OCI-LY7 (cell line): ENCODE data around the gene APH1B. TPM values are rescaled to one million over a fixed set of nuclear protein-coding genes. Genes with fewer than 3 reads are reported as not detected.

Source experiments
- BruUV-seq: library from RNA; stranded (reverse); fragments of 400-500 nt; replicated peaks from 2 replicates; lab custom pipeline; 2021; lab: Mats Ljungman, UMichigan
- CTCF ChIA-PET: fragments of 300-600 bp; sonication (Branson Sonifier 250); formaldehyde crosslinking; loops from one replicate; lab custom pipeline; 2022; ENCODE audit warnings: antibody characterized with exemption; ENCODE audit not compliant: unreplicated experiment; lab: Charles Lee
- POLR2A ChIA-PET: fragments of 300-600 bp; sonication (Branson Sonifier 250); formaldehyde crosslinking; loops from one replicate; lab custom pipeline; 2022; ENCODE audit warnings: antibody characterized with exemption; lab: Charles Lee
- DNase-seq: peaks from one replicate; pipeline ENCODE4 v3.0.0-alpha.2; 2015; ENCODE audit warnings: low spot score
- H2AFZ ChIP-seq: fragments of 200-600 bp; sonication (generic), shearing (Covaris generic); 2 replicates; pipeline ENCODE4 v1.6.1; 2014; ENCODE audit warnings: mild to moderate bottlenecking, antibody characterized with exemption, low read length, moderate library complexity
- H3K27ac ChIP-seq: fragments of 200-600 bp; sonication (generic); 2 replicates; pipeline ENCODE4 v1.5.1; 2014; ENCODE audit warnings: mixed run types, low read depth, mild to moderate bottlenecking, moderate library complexity, low read length, inconsistent platforms; ENCODE audit not compliant: poor library complexity, severe bottlenecking
- H3K36me3 ChIP-seq: fragments of 200-600 bp; sonication (generic); 2 replicates; pipeline ENCODE4 v1.6.1; 2014; ENCODE audit warnings: mild to moderate bottlenecking, antibody characterized with exemption, low read length, moderate library complexity, mixed read lengths; ENCODE audit not compliant: insufficient read depth
- H3K4me1 ChIP-seq: fragments of 200-600 bp; sonication (generic); 2 replicates; pipeline ENCODE4 v1.5.1; 2014; ENCODE audit warnings: mild to moderate bottlenecking, low read length; ENCODE audit not compliant: insufficient read depth, poor library complexity, severe bottlenecking
- H3K4me2 ChIP-seq: fragments of 200-600 bp; sonication (generic); 2 replicates; pipeline ENCODE4 v1.6.1; 2014; ENCODE audit warnings: mild to moderate bottlenecking, low read length
- H3K4me3 ChIP-seq: fragments of 200-600 bp; sonication (generic); 2 replicates; pipeline ENCODE4 v1.5.1; 2014; ENCODE audit warnings: mild to moderate bottlenecking, low read depth, low read length; ENCODE audit not compliant: poor library complexity, severe bottlenecking
- H3K79me2 ChIP-seq: fragments of 200-600 bp; sonication (generic); 2 replicates; pipeline ENCODE4 v1.6.1; 2016; ENCODE audit warnings: low read depth, mild to moderate bottlenecking, low read length, moderate library complexity, mixed read lengths; ENCODE audit not compliant: insufficient read depth
- H3K9me2 ChIP-seq: fragments of 200-600 bp; sonication (generic); 2 replicates; pipeline ENCODE4 v1.6.1; 2016; ENCODE audit warnings: mild to moderate bottlenecking, low read length, mixed read lengths; ENCODE audit not compliant: insufficient read depth
- H3K9me3 ChIP-seq: fragments of 200-600 bp; sonication (generic); 2 replicates; pipeline ENCODE4 v1.6.1; 2014; ENCODE audit warnings: mild to moderate bottlenecking, mixed run types, low read length, mixed read lengths
- H4K20me1 ChIP-seq: fragments of 200-600 bp; sonication (generic); 2 replicates; pipeline ENCODE4 v1.6.1; 2014; ENCODE audit warnings: mild to moderate bottlenecking, antibody characterized with exemption, low read length, moderate library complexity, mixed read lengths; ENCODE audit not compliant: insufficient read depth
- EZH2phosphoT487 ChIP-seq: fragments of 200-600 bp; sonication (generic); IDR thresholded peaks from 2 replicates; pipeline ENCODE4 v1.6.1; 2018; ENCODE audit warnings: low read depth, borderline replicate concordance, mild to moderate bottlenecking, mixed run types, antibody characterized with exemption, low read length, moderate library complexity, mixed read lengths
- intact Hi-C: fragments of 100-400 bp; cut with micrococcal nuclease; formaldehyde crosslinking; loops from one replicate; pipeline ENCODE4 v1.10.0; 2022; ENCODE audit not compliant: unreplicated experiment
- total RNA-seq, 2 experiments: library from RNA; depleted of rRNA in 1 of 2; stranded (reverse); fragments of >200 nt in 1 of 2; shearing (Covaris generic) in 1 of 2; gene quantifications; 2 replicates each; pipeline ENCODE4 v1.2.3, GENCODE V29; 2014 to 2022
- TF ChIP-seq, protein P1 (sequence below): fragments of 200-600 bp; sonication (generic); conservative IDR thresholded peaks from 2 replicates; pipeline ENCODE4 v1.5.1; 2014; ENCODE audit warnings: mild to moderate bottlenecking, antibody characterized with exemption, low read length, moderate library complexity, mixed read lengths

Gene APH1B
- total RNA-seq, 2 experiments from 2014 or later, result 8.3 to 24.1 TPM

GRCh38 chr15:63244399-63244798 lies 33.0 kb upstream of the APH1B start:
- Histone ChIP-seq H3K79me2 (no peaks in the 10 kb centered on the region), H3K36me3 (peaks cover 44% of the 10 kb centered on the region), H3K9me3 (peaks cover 16% of the 10 kb centered on the region), H3K27ac (no peak overlapping the region), H3K4me2 (no peak overlapping the region), H4K20me1 (no peaks in the 10 kb centered on the region), H3K4me1 (no peaks in the 10 kb centered on the region), H3K4me3 (no peak overlapping the region), H3K9me2 (no peaks in the 10 kb centered on the region), H2AFZ (no peak overlapping the region)
- no TSS peak for BruUV-seq
- TF ChIP-seq, protein P1, sequence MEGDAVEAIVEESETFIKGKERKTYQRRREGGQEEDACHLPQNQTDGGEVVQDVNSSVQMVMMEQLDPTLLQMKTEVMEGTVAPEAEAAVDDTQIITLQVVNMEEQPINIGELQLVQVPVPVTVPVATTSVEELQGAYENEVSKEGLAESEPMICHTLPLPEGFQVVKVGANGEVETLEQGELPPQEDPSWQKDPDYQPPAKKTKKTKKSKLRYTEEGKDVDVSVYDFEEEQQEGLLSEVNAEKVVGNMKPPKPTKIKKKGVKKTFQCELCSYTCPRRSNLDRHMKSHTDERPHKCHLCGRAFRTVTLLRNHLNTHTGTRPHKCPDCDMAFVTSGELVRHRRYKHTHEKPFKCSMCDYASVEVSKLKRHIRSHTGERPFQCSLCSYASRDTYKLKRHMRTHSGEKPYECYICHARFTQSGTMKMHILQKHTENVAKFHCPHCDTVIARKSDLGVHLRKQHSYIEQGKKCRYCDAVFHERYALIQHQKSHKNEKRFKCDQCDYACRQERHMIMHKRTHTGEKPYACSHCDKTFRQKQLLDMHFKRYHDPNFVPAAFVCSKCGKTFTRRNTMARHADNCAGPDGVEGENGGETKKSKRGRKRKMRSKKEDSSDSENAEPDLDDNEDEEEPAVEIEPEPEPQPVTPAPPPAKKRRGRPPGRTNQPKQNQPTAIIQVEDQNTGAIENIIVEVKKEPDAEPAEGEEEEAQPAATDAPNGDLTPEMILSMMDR, result no peak
- TF ChIP-seq EZH2phosphoT487, result no peak
- ChIA-PET CTCF (no interaction called here), POLR2A (interaction anchor here (0.6 to 1.0 kb wide), 3 partner anchors 12 to 132 kb away, joined by 3 read pairs; no protein-coding TSS in a partner anchor)
- intact Hi-C loops, result no loop called here
- DNase-seq, result no peak

DNA sequence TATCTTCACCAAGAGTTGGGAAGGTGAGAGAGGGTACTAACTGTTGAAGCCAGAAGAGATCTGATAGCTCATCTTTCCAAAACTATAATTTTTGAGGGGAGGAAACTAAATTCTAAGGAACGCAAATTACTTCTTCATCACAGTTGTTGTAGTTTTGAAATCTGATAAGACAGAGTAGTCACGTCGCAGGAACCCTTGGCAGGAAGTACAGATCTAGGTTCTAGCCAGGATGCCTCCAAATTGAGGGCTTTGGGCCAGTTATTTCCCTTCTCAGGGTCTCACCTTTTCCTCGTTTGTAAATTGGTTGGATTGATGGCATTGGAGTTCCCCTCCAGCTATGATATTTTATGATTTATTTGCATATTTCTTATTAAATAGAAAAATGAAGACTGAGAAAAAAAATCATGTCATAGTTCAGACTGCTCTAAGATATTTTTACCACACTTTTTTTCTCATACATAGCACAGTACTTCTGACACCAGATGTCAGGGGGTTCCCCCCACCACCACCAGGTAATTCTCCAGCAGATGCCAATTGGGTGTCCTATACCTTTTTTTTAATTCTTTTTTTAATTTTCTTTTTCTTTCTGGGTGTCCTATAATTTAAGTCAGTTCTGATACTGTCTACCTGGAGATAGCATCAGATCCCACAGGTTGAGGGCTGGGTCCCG lies 32.3 kb upstream of the APH1B start:
- no peak for DNase-seq
- Histone ChIP-seq H4K20me1 (no peaks in the 10 kb centered on the region), H3K79me2 (no peaks in the 10 kb centered on the region), H3K4me1 (no peaks in the 10 kb centered on the region), H3K9me2 (no peaks in the 10 kb centered on the region), H3K36me3 (peaks cover 44% of the 10 kb centered on the region), H3K27ac (no peak overlapping the region), H3K9me3 (peaks cover 16% of the 10 kb centered on the region), H2AFZ (no peak overlapping the region), H3K4me2 (no peak overlapping the region), H3K4me3 (no peak overlapping the region)
- CTCF ChIA-PET, result no interaction called here
- POLR2A ChIA-PET, result interaction anchor here (0.8 kb wide), 1 partner anchor 14 kb away, joined by 3 read pairs; no protein-coding TSS in a partner anchor
- intact Hi-C loops, result no loop called here
- BruUV-seq, result no TSS peak
- TF ChIP-seq, protein P1, result no peak
- TF ChIP-seq EZH2phosphoT487, result no peak
